HuH-7.5 (cell line): ENCODE results near the gene CYP19A1.

Experiments used
- DNase-seq: peaks from one replicate; pipeline ENCODE4 v3.0.0; 2011; ENCODE audit warnings: low spot score

The CYP19A1 gene

GRCh38 chr15:51260202-51260601 lies 78.2 kb downstream of the CYP19A1 start:
- no peak for DNase-seq

- DNase-seq: no peak
Observed at GRCh38 chr15:51255533-51255932, 82.9 kb downstream of the CYP19A1 start.

- no peak for DNase-seq
Observed at GRCh38 chr15:51253366-51253765, 85.0 kb downstream of the CYP19A1 start.

GRCh38 chr15:51252671-51253070 lies 85.7 kb downstream of the CYP19A1 start:
- no peak for DNase-seq

GRCh38 chr15:51251556-51251955 lies 86.8 kb downstream of the CYP19A1 start:
- no peak for DNase-seq

GRCh38 chr15:51250217-51251011 lies 88.0 kb downstream of the CYP19A1 start:
- DNase-seq: no peak

- DNase-seq: no peak
Observed at GRCh38 chr15:51245628-51246027, 92.8 kb downstream of the CYP19A1 start.

GRCh38 chr15:51244423-51244869 lies 94.0 kb downstream of the CYP19A1 start:
- DNase-seq: no peak

GRCh38 chr15:51243774-51244173 lies 94.6 kb downstream of the CYP19A1 start:
- DNase-seq: no peak

- no peak for DNase-seq
Observed at GRCh38 chr15:51240066-51240465, 98.3 kb downstream of the CYP19A1 start.

GRCh38 chr15:51237816-51238215 lies 100.6 kb downstream of the CYP19A1 start:
- no peak for DNase-seq

GRCh38 chr15:51234176-51234927 lies 104.0 kb downstream of the CYP19A1 start:
- DNase-seq: no peak

GRCh38 chr15:51232581-51232980 lies 105.8 kb downstream of the CYP19A1 start:
- no peak for DNase-seq

GRCh38 chr15:51229907-51230330 lies 108.5 kb downstream of the CYP19A1 start:
- DNase-seq: peak; percentile 17

- peak; percentile 25 for DNase-seq
Observed at GRCh38 chr15:51227940-51228732, 110.3 kb downstream of the CYP19A1 start.

GRCh38 chr15:51226576-51227210 lies 111.7 kb downstream of the CYP19A1 start:
- no peak for DNase-seq

GRCh38 chr15:51224428-51224827 lies 114.0 kb downstream of the CYP19A1 start:
- DNase-seq: no peak

GRCh38 chr15:51223771-51224229 lies 114.6 kb downstream of the CYP19A1 start:
- DNase-seq: no peak

- no peak for DNase-seq
Observed at GRCh38 chr15:51218299-51218938, 120.0 kb downstream of the CYP19A1 start.

GRCh38 chr15:51212909-51213308 lies 125.5 kb downstream of the CYP19A1 start:
- no peak for DNase-seq

GRCh38 chr15:51212239-51212638 lies 126.2 kb downstream of the CYP19A1 start:
- no peak for DNase-seq
